ENCODE measurements around the gene RPS6KA4.
"Not testable (repeated sequence)": the region's sequence is repeated elsewhere in the genome, so short reads cannot be mapped to it uniquely, and the experiment has no call there.

The RPS6KA4 gene

DNA sequence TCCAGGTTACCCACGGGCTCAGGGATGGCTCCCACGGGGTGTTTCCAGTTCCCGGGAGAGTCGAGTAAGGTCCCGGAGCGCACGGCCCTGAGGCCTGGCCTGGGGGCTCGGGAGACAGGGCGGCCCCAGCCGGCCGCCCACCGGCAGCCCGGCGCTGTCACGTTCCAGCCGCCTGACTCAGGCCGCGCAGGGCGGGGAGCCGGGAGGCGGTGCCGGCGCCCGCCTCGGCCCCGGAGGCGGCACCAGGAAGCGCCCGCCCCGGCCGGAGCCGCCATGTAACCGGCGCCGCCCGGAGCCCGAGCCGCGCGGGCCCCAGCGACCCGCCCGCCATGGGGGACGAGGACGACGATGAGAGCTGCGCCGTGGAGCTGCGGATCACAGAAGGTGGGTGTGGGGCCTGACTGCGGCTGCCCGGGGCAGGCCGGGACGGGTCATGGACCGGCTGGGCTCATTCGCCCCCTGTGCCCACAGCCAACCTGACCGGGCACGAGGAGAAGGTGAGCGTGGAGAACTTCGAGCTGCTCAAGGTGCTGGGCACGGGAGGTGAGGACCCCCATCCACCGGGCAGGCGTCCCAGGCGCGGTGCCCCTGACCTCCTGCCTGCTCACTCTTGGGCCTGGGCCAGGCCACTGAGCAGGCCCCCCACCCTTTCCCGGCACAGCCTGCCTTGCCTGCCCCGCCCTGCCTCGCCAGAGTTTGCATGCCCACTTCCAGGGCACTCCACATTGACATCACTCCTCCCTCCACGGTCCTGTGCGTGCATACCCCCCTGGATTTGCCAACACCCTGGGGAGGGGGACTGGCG lies at the start of gene RPS6KA4:
RPS6KA4 (plus strand) TSS at position 256 of the 805 bp plus-strand sequence; CDS start at position 330, 74 bp downstream.
- peak; percentile 81 for DNase-seq

GRCh38 chr11:64312947-64313346 lies 46.0 kb upstream of the RPS6KA4 start:
- DNase-seq = no peak

DNA sequence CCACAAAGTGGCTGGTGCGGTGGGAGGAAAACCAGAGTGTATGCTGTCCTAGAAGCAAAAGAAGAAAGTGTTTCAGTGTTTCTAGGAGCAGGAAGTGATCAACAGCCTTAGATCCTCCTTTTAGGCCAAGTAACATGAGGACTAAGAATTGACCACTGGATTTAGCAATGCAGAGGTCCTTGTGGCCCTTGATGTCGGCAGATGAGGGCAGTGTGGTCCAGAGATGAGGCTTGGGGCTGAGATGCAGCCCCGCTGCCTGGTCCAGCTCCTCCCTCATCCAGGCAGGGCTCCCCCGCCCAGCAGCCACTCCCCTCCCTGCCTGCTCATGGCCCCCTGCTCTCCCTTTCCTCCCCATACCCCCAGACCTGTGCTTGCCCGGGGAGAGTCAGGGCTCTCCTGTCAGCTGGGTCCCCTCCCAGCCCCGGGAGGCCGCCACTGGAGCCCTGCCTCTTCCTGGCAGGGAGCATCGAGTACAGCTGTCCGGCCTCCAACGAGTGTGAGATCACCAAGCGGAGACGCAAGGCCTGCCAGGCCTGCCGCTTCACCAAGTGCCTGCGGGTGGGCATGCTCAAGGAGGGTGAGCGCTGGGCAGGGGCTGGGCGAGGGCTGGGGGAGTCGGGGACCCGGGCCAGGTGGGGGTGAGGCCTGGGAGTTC lies 45.3 kb upstream of the RPS6KA4 start:
- DNase-seq = no peak

DNA sequence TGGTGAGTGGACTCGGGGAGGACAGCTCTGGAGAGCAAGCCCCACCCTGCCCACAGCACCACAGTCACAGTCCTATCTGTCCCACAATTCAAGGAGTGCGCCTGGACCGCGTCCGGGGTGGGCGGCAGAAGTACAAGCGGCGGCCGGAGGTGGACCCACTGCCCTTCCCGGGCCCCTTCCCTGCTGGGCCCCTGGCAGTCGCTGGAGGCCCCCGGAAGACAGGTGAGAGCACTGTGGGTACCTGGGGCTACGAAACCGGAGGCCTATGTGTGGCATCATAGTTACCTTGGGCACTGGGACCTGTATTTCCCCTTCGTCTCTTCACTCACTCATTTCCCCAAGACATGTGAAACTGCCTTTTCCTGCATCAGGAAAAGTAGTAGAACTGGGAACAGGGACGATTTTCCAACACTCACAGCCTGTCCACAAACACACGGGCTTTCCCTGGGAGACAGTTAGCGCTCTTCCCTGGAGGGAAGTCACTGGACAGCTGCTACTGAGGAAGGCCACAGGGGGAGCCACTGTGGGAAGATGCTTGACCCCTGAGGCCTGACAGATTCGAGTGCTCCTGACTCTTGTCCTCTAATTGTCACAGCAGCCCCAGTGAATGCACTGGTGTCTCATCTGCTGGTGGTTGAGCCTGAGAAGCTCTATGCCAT lies 44.7 kb upstream of the RPS6KA4 start:
- DNase-seq = no peak

DNA sequence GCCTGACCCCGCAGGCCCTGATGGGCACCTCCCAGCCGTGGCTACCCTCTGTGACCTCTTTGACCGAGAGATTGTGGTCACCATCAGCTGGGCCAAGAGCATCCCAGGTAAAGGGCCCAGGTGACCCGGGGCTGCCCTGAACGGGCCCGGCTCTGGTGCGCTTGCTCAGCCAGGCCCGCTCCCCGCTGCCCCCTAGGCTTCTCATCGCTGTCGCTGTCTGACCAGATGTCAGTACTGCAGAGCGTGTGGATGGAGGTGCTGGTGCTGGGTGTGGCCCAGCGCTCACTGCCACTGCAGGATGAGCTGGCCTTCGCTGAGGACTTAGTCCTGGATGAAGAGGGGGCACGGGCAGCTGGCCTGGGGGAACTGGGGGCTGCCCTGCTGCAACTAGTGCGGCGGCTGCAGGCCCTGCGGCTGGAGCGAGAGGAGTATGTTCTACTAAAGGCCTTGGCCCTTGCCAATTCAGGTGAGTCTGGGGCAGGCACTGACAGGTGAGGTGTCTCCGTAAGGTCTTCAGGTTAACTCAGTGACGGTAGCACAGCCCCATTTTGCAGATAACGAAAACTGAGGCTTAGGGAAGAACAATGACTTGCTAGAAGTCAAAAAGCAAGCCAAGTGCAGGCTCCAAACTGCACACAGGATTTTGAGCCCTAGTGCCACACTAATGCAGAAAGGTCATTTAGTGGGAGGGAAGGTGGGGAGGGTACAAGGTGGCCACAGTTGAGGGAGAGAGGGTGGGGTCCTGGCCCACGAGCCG lies 44.0 kb upstream of the RPS6KA4 start:
- DNase-seq = no peak

DNA sequence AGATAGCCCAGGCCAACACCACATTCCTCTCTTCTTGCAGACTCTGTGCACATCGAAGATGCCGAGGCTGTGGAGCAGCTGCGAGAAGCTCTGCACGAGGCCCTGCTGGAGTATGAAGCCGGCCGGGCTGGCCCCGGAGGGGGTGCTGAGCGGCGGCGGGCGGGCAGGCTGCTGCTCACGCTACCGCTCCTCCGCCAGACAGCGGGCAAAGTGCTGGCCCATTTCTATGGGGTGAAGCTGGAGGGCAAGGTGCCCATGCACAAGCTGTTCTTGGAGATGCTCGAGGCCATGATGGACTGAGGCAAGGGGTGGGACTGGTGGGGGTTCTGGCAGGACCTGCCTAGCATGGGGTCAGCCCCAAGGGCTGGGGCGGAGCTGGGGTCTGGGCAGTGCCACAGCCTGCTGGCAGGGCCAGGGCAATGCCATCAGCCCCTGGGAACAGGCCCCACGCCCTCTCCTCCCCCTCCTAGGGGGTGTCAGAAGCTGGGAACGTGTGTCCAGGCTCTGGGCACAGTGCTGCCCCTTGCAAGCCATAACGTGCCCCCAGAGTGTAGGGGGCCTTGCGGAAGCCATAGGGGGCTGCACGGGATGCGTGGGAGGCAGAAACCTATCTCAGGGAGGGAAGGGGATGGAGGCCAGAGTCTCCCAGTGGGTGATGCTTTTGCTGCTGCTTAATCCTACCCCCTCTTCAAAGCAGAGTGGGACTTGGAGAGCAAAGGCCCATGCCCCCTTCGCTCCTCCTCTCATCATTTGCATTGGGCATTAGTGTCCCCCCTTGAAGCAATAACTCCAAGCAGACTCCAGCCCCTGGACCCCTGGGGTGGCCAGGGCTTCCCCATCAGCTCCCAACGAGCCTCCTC lies 43.1 kb upstream of the RPS6KA4 start:
- not testable (repeated sequence) for DNase-seq

- DNase-seq = no peak
Observed at GRCh38 chr11:64316672-64317324, 42.2 kb upstream of the RPS6KA4 start.

DNA sequence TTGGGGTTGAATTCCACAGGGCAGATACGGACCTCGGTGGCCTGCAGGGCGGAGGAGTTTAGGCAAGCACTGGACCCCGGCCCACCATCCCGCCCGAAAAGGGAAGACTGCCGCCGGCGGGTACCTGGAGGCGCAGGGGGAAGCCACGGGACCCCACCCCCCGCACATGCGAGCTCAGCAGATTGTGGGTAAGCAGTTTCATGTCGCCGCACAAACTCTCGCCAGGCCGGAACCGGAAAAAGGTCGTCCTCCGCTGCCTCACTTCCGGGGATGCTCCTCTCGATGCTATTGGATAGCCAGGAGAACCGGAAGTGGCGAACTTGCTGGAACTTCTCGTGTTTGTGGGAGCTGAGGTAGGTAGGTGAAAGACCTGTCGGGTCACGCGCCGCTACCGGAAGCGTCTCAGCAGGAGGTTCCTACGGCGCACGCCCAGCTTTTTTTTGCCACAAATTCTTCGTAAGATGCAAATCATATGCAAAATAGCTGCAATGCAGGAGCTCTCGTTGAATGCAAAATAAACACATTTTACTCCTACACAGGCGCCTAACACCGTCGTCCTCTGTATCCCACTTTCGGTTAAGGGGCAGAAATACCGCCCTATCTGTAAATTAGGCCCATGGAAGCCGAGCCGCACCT lies 41.5 kb upstream of the RPS6KA4 start, which contains the start of gene TRMT112:
TRMT112 (minus strand) TSS at position 235 of the 636 bp plus-strand sequence; CDS start at position 202, 33 bp downstream.
- DNase-seq = peak; percentile 94

GRCh38 chr11:64317961-64318765 lies 40.8 kb upstream of the RPS6KA4 start, which contains the start of gene PRDX5:
TSS of gene PRDX5 (plus strand) at chr11:64318121. CDS start at chr11:64318216, 95 bp downstream.
- DNase-seq = peak; percentile 97

- no peak for DNase-seq
Observed at GRCh38 chr11:64318766-64319761, 39.9 kb upstream of the RPS6KA4 start.

GRCh38 chr11:64320556-64320955 lies 38.4 kb upstream of the RPS6KA4 start:
- DNase-seq = no peak

GRCh38 chr11:64321026-64321425 lies 37.9 kb upstream of the RPS6KA4 start:
- DNase-seq = no peak

DNA sequence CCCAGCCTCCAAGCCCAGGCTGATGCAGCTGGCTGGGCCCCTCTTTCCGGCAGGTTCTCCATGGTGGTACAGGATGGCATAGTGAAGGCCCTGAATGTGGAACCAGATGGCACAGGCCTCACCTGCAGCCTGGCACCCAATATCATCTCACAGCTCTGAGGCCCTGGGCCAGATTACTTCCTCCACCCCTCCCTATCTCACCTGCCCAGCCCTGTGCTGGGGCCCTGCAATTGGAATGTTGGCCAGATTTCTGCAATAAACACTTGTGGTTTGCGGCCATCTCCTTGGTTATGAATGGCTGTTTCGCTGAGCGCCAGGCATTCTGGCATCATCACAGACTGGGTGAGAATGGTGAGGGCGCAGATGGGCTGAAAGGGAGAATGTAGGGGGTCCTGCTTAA lies 37.4 kb upstream of the RPS6KA4 start:
- DNase-seq = no peak

- no peak for DNase-seq
Observed at GRCh38 chr11:64322925-64323260, 36.1 kb upstream of the RPS6KA4 start.

GRCh38 chr11:64323373-64323772 lies 35.6 kb upstream of the RPS6KA4 start:
- no peak for DNase-seq

- not testable (repeated sequence) for DNase-seq
Observed at GRCh38 chr11:64323984-64324383, 35.0 kb upstream of the RPS6KA4 start.

DNA sequence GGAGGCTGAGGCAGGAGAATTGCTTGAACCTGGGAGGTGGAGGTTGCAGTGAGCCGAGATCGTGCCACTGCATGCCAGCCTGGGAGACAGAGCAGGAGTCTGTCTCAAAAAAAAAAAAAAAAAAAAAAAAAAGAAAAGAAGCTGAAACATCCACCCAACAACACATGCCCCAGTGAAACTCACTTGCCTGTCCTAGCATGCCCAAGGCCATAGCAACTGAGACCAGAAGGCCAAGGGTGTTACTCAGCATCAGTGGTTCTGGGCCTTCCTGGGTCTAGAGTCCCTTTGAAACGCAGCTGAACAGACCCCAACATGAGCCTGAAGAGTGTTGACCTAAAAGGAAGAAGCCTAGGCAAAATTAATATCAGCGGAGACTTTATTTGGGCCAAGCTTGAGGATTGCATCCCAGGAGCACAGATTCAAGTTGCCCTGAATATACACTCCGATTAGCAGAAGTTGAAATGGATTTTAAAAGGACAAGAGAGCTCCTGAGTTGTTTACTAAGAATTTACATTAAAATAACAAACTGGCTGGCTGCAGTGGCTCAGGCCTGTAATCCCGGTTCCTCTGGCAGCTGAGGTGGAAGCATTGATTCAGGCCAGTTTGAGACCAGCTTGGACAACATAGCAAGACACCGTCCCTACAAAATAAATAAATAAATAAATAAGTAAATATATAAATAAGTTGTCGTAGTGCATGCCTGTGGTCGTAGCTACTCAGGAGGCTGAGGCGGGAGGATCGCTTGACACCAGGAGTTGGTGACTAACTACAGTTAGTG lies 34.1 kb upstream of the RPS6KA4 start:
- DNase-seq = no peak

- no peak for DNase-seq
Observed at GRCh38 chr11:64327375-64327774, 31.6 kb upstream of the RPS6KA4 start.
